ENCODE measurements around the gene CWC25. TPM values are rescaled to one million over a fixed set of nuclear protein-coding genes. Genes with fewer than 3 reads are reported as not detected.

The CWC25 gene
- total and polyA plus RNA-seq, 2 of the 13 experiments (the other 11 are each of a cell fraction or from before 2014, with no cell fraction given) = 15.6 to 22.7 TPM

GRCh38 chr17:38798614-38799500 lies 26.3 kb downstream of the CWC25 start (continued):
- no peak for TF ChIP-seq ZKSCAN5 (CRISPR knock-in tag; IDR thresholded peaks at IDR 0.05)
- no peak for TF ChIP-seq ZNF101 (CRISPR knock-in tag; IDR thresholded peaks at IDR 0.05; ENCODE audit: borderline replicate concordance, low read depth)
- TF ChIP-seq ZNF383 (CRISPR knock-in tag; IDR thresholded peaks at IDR 0.05; ENCODE audit: borderline replicate concordance) = no peak
- no peak for TF ChIP-seq PREB (CRISPR knock-in tag; IDR thresholded peaks at IDR 0.05)
- no peak for TF ChIP-seq KAT2B (IDR thresholded peaks at IDR 0.05; ENCODE audit: borderline replicate concordance, low read depth, low read length)
- TF ChIP-seq TARDBP (CRISPR knock-in tag; IDR thresholded peaks at IDR 0.05) = no peak
- TF ChIP-seq DNMT1 (CRISPR knock-in tag; IDR thresholded peaks at IDR 0.05) = peak; percentile 83; the same call in 1 of the 2 replicates
- TF ChIP-seq EZH2 (conservative IDR thresholded peaks at IDR 0.05; ENCODE audit: low read depth, low read length) = no peak
- TF ChIP-seq POLR2AphosphoS2 (IDR thresholded peaks at IDR 0.05; ENCODE audit: low read depth, low read length) = no peak
- TF ChIP-seq SNRNP70 (IDR thresholded peaks at IDR 0.05; ENCODE audit: low read depth, low read length) = no peak
- peak; percentile 39; the same call in 1 of the 2 replicates for TF ChIP-seq ZNF430 (CRISPR knock-in tag; IDR thresholded peaks at IDR 0.05)
- TF ChIP-seq NFE2L2 (IDR thresholded peaks at IDR 0.05; ENCODE audit: low read length) = no peak
- peak; percentile 77 for TF ChIP-seq IRF9 (CRISPR knock-in tag; IDR thresholded peaks at IDR 0.05; ENCODE audit: borderline replicate concordance)
- TF ChIP-seq NR2F1 (CRISPR knock-in tag; IDR thresholded peaks at IDR 0.05) = no peak
- no peak for TF ChIP-seq NFIC (IDR thresholded peaks at IDR 0.05; ENCODE audit: low read length)
- TF ChIP-seq HIVEP1 (CRISPR knock-in tag; IDR thresholded peaks at IDR 0.05) = peak; percentile 62; the same call in 1 of the 2 replicates
- 0 out of 2 replicates have a peak, but pooled peaks have one; percentile 49 for TF ChIP-seq RARG (CRISPR knock-in tag; IDR thresholded peaks at IDR 0.05; ENCODE audit: low read depth)
- no peak for TF ChIP-seq PCBP2 (optimal IDR thresholded peaks at IDR 0.05; ENCODE audit: low read depth, low read length, poor library complexity, severe bottlenecking)
- peak; percentile 60; the same call in 1 of the 2 replicates for TF ChIP-seq MEF2D (CRISPR knock-in tag; IDR thresholded peaks at IDR 0.05)
- TF ChIP-seq EED (CRISPR knock-in tag; IDR thresholded peaks at IDR 0.05) = peak; percentile 82; the same call in 1 of the 2 replicates
- peak; percentile 75 for TF ChIP-seq ARID4A (CRISPR knock-in tag; IDR thresholded peaks at IDR 0.05; ENCODE audit: borderline replicate concordance)
- TF ChIP-seq ELF4 (CRISPR knock-in tag; IDR thresholded peaks at IDR 0.05; ENCODE audit: borderline replicate concordance) = no peak; the same call in 1 of the 2 replicates
- no peak for TF ChIP-seq ZNF180 (CRISPR knock-in tag; IDR thresholded peaks at IDR 0.05; ENCODE audit: borderline replicate concordance, low read depth)
- TF ChIP-seq RXRB (CRISPR knock-in tag; IDR thresholded peaks at IDR 0.05; ENCODE audit: borderline replicate concordance) = no peak

Data from HepG2 (cell line).